Naive thymus-derived CD4-positive, alpha-beta T cell (primary cell): ENCODE measurements around the gene LCMT1. TPM values are rescaled to one million over a fixed set of nuclear protein-coding genes. Genes with fewer than 3 reads are reported as not detected.

Experiments
- polyA plus RNA-seq, 2 donors: library from polyadenylated mRNA; unstranded; fragments of 300-500 nt; fragmentation: Illumina TruSeq; gene quantifications; one replicate each; pipeline ENCODE4 v1.2.3, GENCODE V29; 2021
- total RNA-seq, 6 experiments: library from RNA in 5 of 6; stranded (reverse) in 5 of 6; gene quantifications; 1 replicate in 5 of 6; 2 replicates in 1 of 6; pipeline ENCODE4 v1.2.3 and lab custom pipeline; 2021 to 2026

LCMT1 gene
- total and polyA plus RNA-seq, 7 experiments from 2014 or later, result 30.2 to 58.4 (median 36.8) TPM

Other genes with a start within 250 kb of the LCMT1 start
- gene ARHGAP17, start 96.4 kb upstream of the LCMT1 start, total RNA-seq, result 10 to 100 TPM; 58.8 to 92.7 (median 70.6) TPM
- gene ARHGAP17, start 96.4 kb upstream of the LCMT1 start, polyA plus RNA-seq, result 10 to 100 TPM; 26.3 to 45.6 TPM
- gene AQP8, start 105.2 kb downstream of the LCMT1 start, total RNA-seq, result under 1 TPM in 1 of 5 experiments, not detected in 4; 0.37 TPM
- gene AQP8, start 105.2 kb downstream of the LCMT1 start, polyA plus RNA-seq, result not detected
- 1 to 10 TPM; 4.7 to 7.0 (median 5.2) TPM for gene ZKSCAN2, start 146.1 kb downstream of the LCMT1 start, total RNA-seq
- gene ZKSCAN2, start 146.1 kb downstream of the LCMT1 start, polyA plus RNA-seq, result 1 to 10 TPM; 1.5 to 2.1 TPM